NT2/D1 (cell line): ENCODE data around the gene NIT2.

Experiments
- SUZ12 ChIP-seq: IDR thresholded peaks from 2 replicates; pipeline ENCODE4 v1.6.1; 2011; ENCODE audit not compliant: insufficient read length, insufficient read depth; ENCODE audit errors: extremely low read depth
- YY1 ChIP-seq: IDR thresholded peaks from 2 replicates; pipeline ENCODE4 v1.6.1; 2011; ENCODE audit not compliant: insufficient read length, insufficient read depth
- ZNF274 ChIP-seq: IDR thresholded peaks from 2 replicates; pipeline ENCODE4 v1.6.1; 2011; ENCODE audit warnings: mild to moderate bottlenecking, low read depth, low read length

GRCh38 chr3:100407164-100407563, 72.6 kb downstream of the NIT2 start:
- TF ChIP-seq ZNF274 (no peak), YY1 (no peak), SUZ12 (no peak)
